ENCODE data around the gene DBNDD2. TPM values are rescaled to one million over a fixed set of nuclear protein-coding genes. Genes with fewer than 3 reads are reported as not detected.

DBNDD2 gene
- total and polyA plus RNA-seq, 2 donors (not counting 1 experiment from before 2014, with no cell fraction given): 4.8 to 51.8 TPM

- Histone ChIP-seq H3K27ac (ENCODE audit: insufficient read depth, low read length) (no peak overlapping the region), H3K4me3 (replicated peaks in 1 of 4; ENCODE audit: control extremely low read depth in 1 of 4, insufficient read depth in 1 of 4, low read depth in 3 of 4, low read length in 4 of 4) (no peak overlapping the region), H3K9me3 (ENCODE audit: control insufficient read depth, insufficient read depth, low read depth, low read length) (no peaks in the 10 kb centered on the region), H3K36me3 (ENCODE audit: control insufficient read depth, insufficient read depth, low read length) (no peaks in the 10 kb centered on the region), H2AFZ (ENCODE audit: low read length) (no peak overlapping the region), H3K9ac (ENCODE audit: insufficient read depth, low read length) (no peak overlapping the region), H3K4me1 (ENCODE audit: control insufficient read depth, extremely low read depth, insufficient read depth, low read length) (peaks cover 3% of the 10 kb centered on the region), H4K20me1 (ENCODE audit: control insufficient read depth, extremely low read depth, insufficient read depth, low read length) (no peaks in the 10 kb centered on the region), H3K27me3 (ENCODE audit: control insufficient read depth, insufficient read depth, low read length) (no peaks in the 10 kb centered on the region), H3K79me2 (ENCODE audit: control insufficient read depth, insufficient read depth, low read length) (no peaks in the 10 kb centered on the region), H3K4me2 (ENCODE audit: extremely low read depth, insufficient read depth, low read length) (no peak overlapping the region)
- TF ChIP-seq, protein P1, sequence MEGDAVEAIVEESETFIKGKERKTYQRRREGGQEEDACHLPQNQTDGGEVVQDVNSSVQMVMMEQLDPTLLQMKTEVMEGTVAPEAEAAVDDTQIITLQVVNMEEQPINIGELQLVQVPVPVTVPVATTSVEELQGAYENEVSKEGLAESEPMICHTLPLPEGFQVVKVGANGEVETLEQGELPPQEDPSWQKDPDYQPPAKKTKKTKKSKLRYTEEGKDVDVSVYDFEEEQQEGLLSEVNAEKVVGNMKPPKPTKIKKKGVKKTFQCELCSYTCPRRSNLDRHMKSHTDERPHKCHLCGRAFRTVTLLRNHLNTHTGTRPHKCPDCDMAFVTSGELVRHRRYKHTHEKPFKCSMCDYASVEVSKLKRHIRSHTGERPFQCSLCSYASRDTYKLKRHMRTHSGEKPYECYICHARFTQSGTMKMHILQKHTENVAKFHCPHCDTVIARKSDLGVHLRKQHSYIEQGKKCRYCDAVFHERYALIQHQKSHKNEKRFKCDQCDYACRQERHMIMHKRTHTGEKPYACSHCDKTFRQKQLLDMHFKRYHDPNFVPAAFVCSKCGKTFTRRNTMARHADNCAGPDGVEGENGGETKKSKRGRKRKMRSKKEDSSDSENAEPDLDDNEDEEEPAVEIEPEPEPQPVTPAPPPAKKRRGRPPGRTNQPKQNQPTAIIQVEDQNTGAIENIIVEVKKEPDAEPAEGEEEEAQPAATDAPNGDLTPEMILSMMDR (conservative IDR thresholded peaks at IDR 0.05 in 1 of 2, IDR thresholded peaks at IDR 0.05 in 1 of 2; ENCODE audit: low read depth in 1 of 2, low read length in 2 of 2): no peak
- TF ChIP-seq EZH2 (IDR thresholded peaks at IDR 0.05; ENCODE audit: low read length, missing control alignments): no peak
- no peak for DNase-seq (ENCODE audit: low read depth in 2 of 2)
These were observed 1.6 kb downstream of the DBNDD2 start for GRCh38 chr20:45409521-45410272.

DNA sequence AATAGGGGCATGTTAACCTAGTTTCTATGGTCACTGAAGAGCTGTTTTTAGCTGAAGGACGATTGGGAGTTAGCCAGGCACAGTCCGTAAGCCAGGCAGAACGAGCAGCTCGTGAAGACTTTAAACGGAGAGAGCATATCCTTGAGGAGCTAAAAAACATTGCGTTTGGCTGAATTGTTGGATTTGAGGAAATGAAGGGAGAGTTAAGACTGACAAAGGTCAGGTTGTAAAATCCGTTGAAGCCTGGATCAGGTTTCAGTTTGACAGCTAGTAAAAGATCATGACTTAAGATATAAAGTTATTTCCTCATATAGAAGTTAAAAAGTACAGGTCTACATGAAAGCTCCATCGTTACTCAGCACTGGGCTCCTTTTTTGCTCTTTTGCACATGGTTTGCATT, 2.8 kb downstream of the DBNDD2 start:
- Histone ChIP-seq H3K79me2 (ENCODE audit: control insufficient read depth, insufficient read depth, low read length) (no peaks in the 10 kb centered on the region), H3K9me3 (ENCODE audit: control insufficient read depth, insufficient read depth, low read depth, low read length) (no peaks in the 10 kb centered on the region), H3K9ac (ENCODE audit: insufficient read depth, low read length) (no peak overlapping the region), H3K27ac (ENCODE audit: insufficient read depth, low read length) (no peak overlapping the region), H2AFZ (ENCODE audit: low read length) (no peak overlapping the region), H4K20me1 (ENCODE audit: control insufficient read depth, extremely low read depth, insufficient read depth, low read length) (no peaks in the 10 kb centered on the region), H3K4me3 (replicated peaks in 1 of 4; ENCODE audit: control extremely low read depth in 1 of 4, insufficient read depth in 1 of 4, low read depth in 3 of 4, low read length in 4 of 4) (no peak overlapping the region), H3K27me3 (ENCODE audit: control insufficient read depth, insufficient read depth, low read length) (no peaks in the 10 kb centered on the region), H3K36me3 (ENCODE audit: control insufficient read depth, insufficient read depth, low read length) (no peaks in the 10 kb centered on the region), H3K4me1 (ENCODE audit: control insufficient read depth, extremely low read depth, insufficient read depth, low read length) (peaks cover 3% of the 10 kb centered on the region), H3K4me2 (ENCODE audit: extremely low read depth, insufficient read depth, low read length) (no peak overlapping the region)
- DNase-seq (ENCODE audit: low read depth in 2 of 2): no peak
- TF ChIP-seq EZH2 (IDR thresholded peaks at IDR 0.05; ENCODE audit: low read length, missing control alignments): no peak
- TF ChIP-seq, protein P1 (conservative IDR thresholded peaks at IDR 0.05 in 1 of 2, IDR thresholded peaks at IDR 0.05 in 1 of 2; ENCODE audit: low read depth in 1 of 2, low read length in 2 of 2): no peak

DNA sequence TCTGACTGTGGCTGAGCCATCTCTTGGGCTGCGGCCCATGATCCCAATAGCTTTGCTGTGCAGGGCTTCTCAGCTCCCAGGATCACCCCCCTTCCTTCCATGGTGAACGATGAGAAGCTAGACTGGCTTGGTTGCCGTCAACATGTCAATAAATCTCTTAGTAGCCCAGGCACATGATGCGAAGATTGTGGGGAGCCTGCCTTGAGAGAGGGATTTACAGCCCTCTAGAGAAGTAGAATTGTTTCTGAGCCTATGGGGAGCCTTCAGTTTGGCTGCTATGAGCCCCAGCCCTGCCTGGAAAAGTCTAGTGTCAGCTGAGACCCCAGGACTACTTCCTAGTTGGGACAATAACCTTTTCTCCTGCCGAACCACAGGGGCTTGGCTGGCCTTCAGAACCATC, 4.6 kb downstream of the DBNDD2 start:
- Histone ChIP-seq H3K9me3 (ENCODE audit: control insufficient read depth, insufficient read depth, low read depth, low read length) (no peaks in the 10 kb centered on the region), H2AFZ (ENCODE audit: low read length) (no peak overlapping the region), H3K27ac (ENCODE audit: insufficient read depth, low read length) (no peak overlapping the region), H3K9ac (ENCODE audit: insufficient read depth, low read length) (no peak overlapping the region), H3K4me3 (replicated peaks in 1 of 4; ENCODE audit: control extremely low read depth in 1 of 4, insufficient read depth in 1 of 4, low read depth in 3 of 4, low read length in 4 of 4) (no peak overlapping the region), H3K36me3 (ENCODE audit: control insufficient read depth, insufficient read depth, low read length) (no peaks in the 10 kb centered on the region), H3K4me2 (ENCODE audit: extremely low read depth, insufficient read depth, low read length) (no peak overlapping the region), H3K27me3 (ENCODE audit: control insufficient read depth, insufficient read depth, low read length) (no peaks in the 10 kb centered on the region), H3K4me1 (ENCODE audit: control insufficient read depth, extremely low read depth, insufficient read depth, low read length) (no peaks in the 10 kb centered on the region), H3K79me2 (ENCODE audit: control insufficient read depth, insufficient read depth, low read length) (peaks cover 11% of the 10 kb centered on the region), H4K20me1 (ENCODE audit: control insufficient read depth, extremely low read depth, insufficient read depth, low read length) (no peaks in the 10 kb centered on the region)
- TF ChIP-seq, protein P1 (conservative IDR thresholded peaks at IDR 0.05 in 1 of 2, IDR thresholded peaks at IDR 0.05 in 1 of 2; ENCODE audit: low read depth in 1 of 2, low read length in 2 of 2): no peak
- TF ChIP-seq EZH2 (IDR thresholded peaks at IDR 0.05; ENCODE audit: low read length, missing control alignments): no peak
- no peak for DNase-seq (ENCODE audit: low read depth in 2 of 2)
